ENCODE measurements around the gene VKORC1. TPM values are rescaled to one million over a fixed set of nuclear protein-coding genes. Genes with fewer than 3 reads are reported as not detected.

The VKORC1 gene
- total and polyA plus RNA-seq, 2 experiments from 2014 or later, result 89.6 to 100 TPM

GRCh38 chr16:31092330-31092729, 2.3 kb downstream of the VKORC1 start:
- H3K4me1 Mint-ChIP-seq, result peaks cover 8% of the 10 kb centered on the region
- no peak for ATAC-seq

GRCh38 chr16:31090540-31090939, 4.1 kb downstream of the VKORC1 start:
- ATAC-seq, result no peak
- H2AFZ ChIP-seq, result no peak overlapping the region
- Mint-ChIP-seq H3K27me3 (ENCODE audit: insufficient read depth, low read depth, poor library complexity) (peaks cover 20% of the 10 kb centered on the region), H3K36me3 (ENCODE audit: low read depth) (peaks cover 25% of the 10 kb centered on the region), H3K4me3 (no peak overlapping the region), H3K9me3 (peaks cover 2% of the 10 kb centered on the region; the same call in 1 of the 3 replicates), H3K4me1 (peaks cover 6% of the 10 kb centered on the region), H3K27ac (no peak overlapping the region; the same call in 1 of the 2 replicates)
- no peak for DNase-seq (ENCODE audit: low spot score)
- H3K4me1 ChIP-seq (ENCODE audit: insufficient read depth), result peaks cover 7% of the 10 kb centered on the region; the same call in 1 of the 2 replicates
- H4K20me1 ChIP-seq (replicated peaks; ENCODE audit: insufficient read depth), result no peaks in the 10 kb centered on the region
- H3K4me3 ChIP-seq, result no peak overlapping the region
- H3K36me3 ChIP-seq (ENCODE audit: insufficient read depth), result no peaks in the 10 kb centered on the region
- peaks cover 6% of the 10 kb centered on the region; the same call in 1 of the 2 replicates for H3F3A ChIP-seq (replicated peaks; ENCODE audit: low read depth)
- no peak overlapping the region for H3K4me2 ChIP-seq
- no peaks in the 10 kb centered on the region for H3K9me2 ChIP-seq (ENCODE audit: insufficient read depth)
- H3K79me2 ChIP-seq (replicated peaks; ENCODE audit: insufficient read depth), result peaks cover 16% of the 10 kb centered on the region
- no peak overlapping the region for H3K27ac ChIP-seq (ENCODE audit: low read depth)
- no peaks in the 10 kb centered on the region for H3K27me3 ChIP-seq (ENCODE audit: insufficient read depth)
- no peak for TF ChIP-seq ZNF114 (CRISPR knock-in tag; IDR thresholded peaks at IDR 0.05)
- no peak for TF ChIP-seq EZH2phosphoT487 (IDR thresholded peaks at IDR 0.05; ENCODE audit: unreplicated experiment)
- no peak for TF ChIP-seq ZNF331 (CRISPR knock-in tag; IDR thresholded peaks at IDR 0.05; ENCODE audit: low read depth)
- TF ChIP-seq ETS1 (IDR thresholded peaks at IDR 0.05), result no peak
- no peak for TF ChIP-seq EZH2 (IDR thresholded peaks at IDR 0.05; ENCODE audit: low read depth, unreplicated experiment)
- no peak for TF ChIP-seq STAT1 (IDR thresholded peaks at IDR 0.05; ENCODE audit: unreplicated experiment)
- no peak for TF ChIP-seq REST (IDR thresholded peaks at IDR 0.05; ENCODE audit: unreplicated experiment)
- TF ChIP-seq NANOG (IDR thresholded peaks at IDR 0.05; ENCODE audit: borderline replicate concordance), result no peak
- TF ChIP-seq JUNB (IDR thresholded peaks at IDR 0.05; ENCODE audit: unreplicated experiment), result no peak
- no peak for TF ChIP-seq CREB1 (CRISPR knock-in tag; IDR thresholded peaks at IDR 0.05; ENCODE audit: low read depth)
- TF ChIP-seq ZNF462 (CRISPR knock-in tag; IDR thresholded peaks at IDR 0.05), result no peak

More at GRCh38 chr16:31092330-31092729, 2.3 kb downstream of the VKORC1 start:
- H3K9me3 Mint-ChIP-seq, result peaks cover 5% of the 10 kb centered on the region; the same call in 2 of the 3 replicates
- Histone ChIP-seq H3K4me2 (no peak overlapping the region), H3K27me3 (ENCODE audit: insufficient read depth) (no peaks in the 10 kb centered on the region), H3K36me3 (ENCODE audit: insufficient read depth) (no peaks in the 10 kb centered on the region), H3K27ac (ENCODE audit: low read depth) (no peak overlapping the region), H3K4me3 (no peak overlapping the region), H2AFZ (no peak overlapping the region), H3K79me2 (replicated peaks; ENCODE audit: insufficient read depth) (peaks cover 16% of the 10 kb centered on the region), H3K9me2 (ENCODE audit: insufficient read depth) (no peaks in the 10 kb centered on the region), H3K4me1 (ENCODE audit: insufficient read depth) (peaks cover 7% of the 10 kb centered on the region; the same call in 1 of the 2 replicates), H4K20me1 (replicated peaks; ENCODE audit: insufficient read depth) (no peaks in the 10 kb centered on the region), H3F3A (replicated peaks; ENCODE audit: low read depth) (peaks cover 6% of the 10 kb centered on the region; the same call in 1 of the 2 replicates)
- H3K27me3 Mint-ChIP-seq (ENCODE audit: insufficient read depth, low read depth, poor library complexity), result peaks cover 17% of the 10 kb centered on the region
- peaks cover 28% of the 10 kb centered on the region for H3K36me3 Mint-ChIP-seq (ENCODE audit: low read depth)
- TF ChIP-seq CREB1 (CRISPR knock-in tag; IDR thresholded peaks at IDR 0.05; ENCODE audit: low read depth), result no peak
- no peak for TF ChIP-seq ZNF331 (CRISPR knock-in tag; IDR thresholded peaks at IDR 0.05; ENCODE audit: low read depth)
- TF ChIP-seq EZH2phosphoT487 (IDR thresholded peaks at IDR 0.05; ENCODE audit: unreplicated experiment), result no peak
- no peak overlapping the region for H3K27ac Mint-ChIP-seq
- H3K4me3 Mint-ChIP-seq, result peak overlapping the region; percentile 29; the same call in 1 of the 3 replicates
- no peak for DNase-seq (ENCODE audit: low spot score)

Data from GM23338 (cell line).